ENCODE data around the gene CHAC2. TPM values are rescaled to one million over a fixed set of nuclear protein-coding genes. Genes with fewer than 3 reads are reported as not detected.

The CHAC2 gene
- polyA plus RNA-seq, 10 donors = 2.5 to 4.6 (median 3.1) TPM

Other genes starting within 250 kb of the CHAC2 start
- gene ASB3, start 19.1 kb downstream of the CHAC2 start, polyA plus RNA-seq (ENCODE audit: insufficient read length in 10 of 10) = 10 to 100 TPM in 9 of 10 donors, 1 to 10 TPM in 1; 8.8 to 17.3 (median 12.8) TPM
- 10 to 100 TPM; 43.3 to 58.0 (median 48.2) TPM for gene ERLEC1, start 19.2 kb downstream of the CHAC2 start, polyA plus RNA-seq (ENCODE audit: insufficient read length in 10 of 10)
- 1 to 10 TPM in 8 of 10 donors, under 1 TPM in 2; 0.82 to 3.3 (median 1.6) TPM for gene GPR75, start 92.2 kb downstream of the CHAC2 start, polyA plus RNA-seq (ENCODE audit: insufficient read length in 10 of 10)
- 10 to 100 TPM; 32.7 to 46.3 (median 38.8) TPM for gene PSME4, start 203.2 kb downstream of the CHAC2 start, polyA plus RNA-seq (ENCODE audit: insufficient read length in 10 of 10)

Measured in muscle of back (tissue), 10 donors.